Measurements from ENCODE around the gene ADCY3. TPM values are rescaled to one million over a fixed set of nuclear protein-coding genes. Genes with fewer than 3 reads are reported as not detected.

Gene ADCY3
- polyA plus RNA-seq, 1 of the 3 experiments (the other 2 are of a cell fraction), result 53.9 TPM

DNA sequence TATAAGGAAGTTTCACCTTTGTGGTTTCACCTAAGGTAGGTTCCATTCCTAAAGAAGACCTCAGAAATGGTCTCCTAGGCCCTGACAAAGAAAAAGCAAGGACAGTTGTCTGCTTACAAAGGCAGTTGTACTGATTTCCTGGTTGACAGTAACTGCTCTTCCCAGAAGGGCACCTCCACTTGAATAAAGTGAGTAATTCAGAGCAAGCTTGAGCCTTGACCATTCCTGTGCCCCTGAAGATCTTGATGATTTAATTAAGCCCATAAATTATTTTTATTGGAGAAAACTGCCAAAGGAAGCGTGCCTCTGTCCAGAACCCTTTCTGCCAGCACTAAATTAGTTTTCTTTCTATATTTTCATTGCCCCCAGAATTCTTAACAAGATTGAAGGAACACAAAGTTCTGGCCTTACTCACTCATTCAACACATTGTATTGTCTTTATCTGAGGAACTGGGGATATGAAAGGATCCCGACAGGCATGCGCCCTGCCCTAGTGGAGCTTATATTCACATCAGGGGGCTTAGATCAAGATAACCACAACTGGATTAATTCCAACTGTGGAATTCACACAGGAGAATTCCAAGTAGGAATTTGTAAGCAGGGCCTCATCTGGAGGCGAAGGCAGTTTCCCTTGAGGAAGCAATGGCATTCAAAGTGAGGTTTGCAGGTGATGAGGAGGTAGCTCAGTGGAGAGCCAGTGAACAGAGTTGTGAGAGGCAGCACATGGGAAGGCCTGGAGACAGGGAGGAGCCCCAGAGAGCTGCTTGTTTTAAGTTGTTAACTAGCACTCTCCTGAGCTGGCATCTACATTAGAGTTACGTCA lies 148.1 kb downstream of the ADCY3 start:
- ChIA-PET POLR2A (interaction anchor here (0.6 kb wide), 1 partner anchor 13 kb away, joined by 4 read pairs; no protein-coding TSS in a partner anchor), CTCF (interaction anchor here (0.6 to 1.3 kb wide), 4 partner anchors 9 to 424 kb away, joined by 3 to 6 read pairs (median 3); no protein-coding TSS in a partner anchor)
- TF ChIP-seq GATA2 (CRISPR knock-in tag; IDR thresholded peaks at IDR 0.05) (no peak), CHD2 (IDR thresholded peaks at IDR 0.05; ENCODE audit: low read length, partially characterized antibody) (no peak)
- 92% methylated on average over 5 of the region's 5 CpGs for WGBS (ENCODE audit: low lambda C conversion rate)
- Histone ChIP-seq H3K4me2 (no peak overlapping the region), H3K79me2 (ENCODE audit: insufficient read depth) (no peaks in the 10 kb centered on the region), H3K9ac (no peak overlapping the region), H3K9me2 (no peaks in the 10 kb centered on the region), H3F3A (replicated peaks; ENCODE audit: insufficient read depth) (no peaks in the 10 kb centered on the region), H2AFZ (ENCODE audit: low read depth) (no peak overlapping the region), H3K36me3 (replicated peaks in 1 of 2; ENCODE audit: control insufficient read depth in 1 of 2, insufficient read depth in 2 of 2, low read length in 1 of 2) (peaks cover 6 to 20% of the 10 kb centered on the region in 2 experiments), H3K27ac (ENCODE audit: low read depth in 2 of 2, low read length in 1 of 2) (no peak overlapping the region), H3K4me1 (ENCODE audit: control insufficient read depth in 1 of 2, insufficient read depth in 2 of 2, low read depth in 1 of 2, low read length in 1 of 2) (peaks cover 0 to 4% of the 10 kb centered on the region in 2 experiments; a peak in 1 of 4 replicates), H3K4me3 (ENCODE audit: low read depth in 2 of 2, low read length in 1 of 2) (no peak overlapping the region), H3K9me3 (no peaks in the 10 kb centered on the region), H3K27me3 (ENCODE audit: insufficient read depth) (no peaks in the 10 kb centered on the region), H4K20me1 (ENCODE audit: insufficient read depth) (no peaks in the 10 kb centered on the region)
- DNase-seq, result no peak

DNA sequence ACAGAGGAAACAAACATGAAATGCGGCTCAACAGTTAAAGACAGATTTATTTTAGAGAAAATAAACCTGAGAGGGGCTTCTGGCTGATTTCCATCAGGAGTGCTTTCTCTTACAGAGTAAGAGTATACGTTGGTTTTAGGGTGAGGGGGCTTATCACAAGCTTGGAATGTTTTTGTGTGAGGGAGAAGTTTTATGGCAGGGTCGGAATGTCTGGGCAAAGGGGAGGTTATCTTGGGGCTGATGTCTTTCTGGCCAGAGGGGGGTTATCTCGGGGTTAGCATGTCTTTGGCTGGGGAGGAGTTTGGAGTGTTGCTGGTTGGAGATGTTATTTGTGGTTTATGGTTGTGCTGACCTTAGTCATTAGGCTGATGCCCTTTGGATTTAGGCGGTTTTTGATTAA lies 149.0 kb downstream of the ADCY3 start:
- H3K9me2 ChIP-seq, result no peaks in the 10 kb centered on the region
- H3K9ac ChIP-seq, result no peak overlapping the region
- CTCF ChIA-PET, result no interaction called here
- H3K36me3 ChIP-seq (replicated peaks in 1 of 2; ENCODE audit: control insufficient read depth in 1 of 2, insufficient read depth in 2 of 2, low read length in 1 of 2), result peaks cover 6 to 20% of the 10 kb centered on the region in 2 experiments
- WGBS (ENCODE audit: low lambda C conversion rate), result 96% methylated on average over 5 of the region's 5 CpGs
- POLR2A ChIA-PET, result no interaction called here
- no peaks in the 10 kb centered on the region for H3K27me3 ChIP-seq (ENCODE audit: insufficient read depth)
- H3K4me2 ChIP-seq, result no peak overlapping the region
- no peak overlapping the region for H3K4me3 ChIP-seq (ENCODE audit: low read depth in 2 of 2, low read length in 1 of 2)
- no peak overlapping the region for H2AFZ ChIP-seq (ENCODE audit: low read depth)
- no peaks in the 10 kb centered on the region for H3F3A ChIP-seq (replicated peaks; ENCODE audit: insufficient read depth)
- no peak for DNase-seq
- no peak overlapping the region for H3K27ac ChIP-seq (ENCODE audit: low read depth in 2 of 2, low read length in 1 of 2)
- no peaks in the 10 kb centered on the region for H3K79me2 ChIP-seq (ENCODE audit: insufficient read depth)
- H3K4me1 ChIP-seq (ENCODE audit: control insufficient read depth in 1 of 2, insufficient read depth in 2 of 2, low read depth in 1 of 2, low read length in 1 of 2), result peaks cover 0 to 4% of the 10 kb centered on the region in 2 experiments; a peak in 1 of 4 replicates
- H4K20me1 ChIP-seq (ENCODE audit: insufficient read depth), result no peaks in the 10 kb centered on the region
- H3K9me3 ChIP-seq, result no peaks in the 10 kb centered on the region
- no peak for TF ChIP-seq GABPA (IDR thresholded peaks at IDR 0.05; ENCODE audit: low read depth)
- no peak for TF ChIP-seq TAF1 (IDR thresholded peaks at IDR 0.05; ENCODE audit: borderline replicate concordance, low read depth, low read length)
- no peak for TF ChIP-seq TEAD4 (IDR thresholded peaks at IDR 0.05; ENCODE audit: borderline replicate concordance, insufficient read depth)
- no peak for TF ChIP-seq RAD21 (IDR thresholded peaks at IDR 0.05; ENCODE audit: low read length)

Small RNAs within 50 kb of the gene (small RNA-seq; reads per million reads assigned to genes)
- gene AC013267.1, result 0 reads per million in 7 experiments
- 0 to 0.19 (median 0) reads per million in 7 experiments for gene RF00016

Other genes starting within 250 kb of the ADCY3 start
- gene PTRHD1, start 126.8 kb downstream of the ADCY3 start, polyA plus RNA-seq (2012; rRNA removed), result 65.6 and 74.4 TPM in 2 replicates
- 18.3 and 22.5 TPM in 2 replicates for gene CENPO, start 126.8 kb downstream of the ADCY3 start, polyA plus RNA-seq (2012; rRNA removed)
- 2.4 and 3.6 TPM in 2 replicates for gene DNAJC27, start 51.7 kb upstream of the ADCY3 start, polyA plus RNA-seq (2012; rRNA removed)
- gene EFR3B, start 121.8 kb upstream of the ADCY3 start, polyA plus RNA-seq (2012; rRNA removed), result 1.5 and 1.9 TPM in 2 replicates
- not detected in 2 replicates for gene POMC, start 248.3 kb upstream of the ADCY3 start, polyA plus RNA-seq (2012; rRNA removed)